Smooth muscle cell (in vitro differentiated cells): ENCODE data around the gene CHST6. TPM values are rescaled to one million over a fixed set of nuclear protein-coding genes. Genes with fewer than 3 reads are reported as not detected.
"Not testable (repeated sequence)": the region's sequence is repeated elsewhere in the genome, so short reads cannot be mapped to it uniquely, and the experiment has no call there.

Experiments used
- DNase-seq: peaks from one replicate; lab custom pipeline; 2025; ENCODE audit not compliant: unreplicated experiment; lab: John Stamatoyannopoulos, UW
- H2AFZ ChIP-seq: fragments of 200-600 bp; sonication (generic); 2 replicates; pipeline ENCODE4 v1.6.0; 2016; ENCODE audit warnings: antibody characterized with exemption, low read depth, mild to moderate bottlenecking
- H3F3A ChIP-seq: fragments of 200-600 bp; sonication (generic); 2 replicates; pipeline ENCODE4 v1.6.0; 2017; ENCODE audit warnings: antibody characterized with exemption, low read depth
- H3K27ac ChIP-seq: fragments of 200-600 bp; sonication (generic); 2 replicates; pipeline ENCODE4 v1.5.1; 2016; ENCODE audit warnings: low read depth, mild to moderate bottlenecking
- H3K27me3 ChIP-seq: fragments of 200-600 bp; sonication (generic); 2 replicates; pipeline ENCODE4 v1.6.1; 2016; ENCODE audit warnings: low read depth, mild to moderate bottlenecking
- H3K36me3 ChIP-seq: fragments of 200-600 bp; sonication (generic); 2 replicates; pipeline ENCODE4 v1.5.1; 2016; ENCODE audit warnings: low read depth
- H3K4me1 ChIP-seq: fragments of 200-600 bp; sonication (generic); 2 replicates; pipeline ENCODE4 v1.5.1; 2016; ENCODE audit warnings: low read depth
- H3K4me2 ChIP-seq: fragments of 200-600 bp; sonication (generic); 2 replicates; pipeline ENCODE4 v1.6.0; 2016; ENCODE audit warnings: mild to moderate bottlenecking
- H3K4me3 ChIP-seq: fragments of 200-600 bp; sonication (generic); 2 replicates; pipeline ENCODE4 v1.5.1; 2016; ENCODE audit warnings: mild to moderate bottlenecking
- H3K79me2 ChIP-seq: fragments of 200-600 bp; sonication (generic); 2 replicates; pipeline ENCODE4 v1.6.0; 2016; ENCODE audit warnings: low read depth, mild to moderate bottlenecking
- H3K9ac ChIP-seq: fragments of 200-600 bp; sonication (generic); 2 replicates; pipeline ENCODE4 v1.6.0; 2016; ENCODE audit warnings: low read depth
- H3K9me3 ChIP-seq: fragments of 200-600 bp; sonication (generic); replicated peaks from 2 replicates; pipeline ENCODE4 v1.5.1; 2016; ENCODE audit warnings: low read depth
- H4K20me1 ChIP-seq: fragments of 200-600 bp; sonication (generic); 2 replicates; pipeline ENCODE4 v1.6.0; 2016; ENCODE audit warnings: low read depth
- WGBS: methylation state at CpG from one replicate; pipeline ENCODE4 v1.1.7; 2016; ENCODE audit warnings: low lambda C conversion rate; 5-methylcytosine and 5-hydroxymethylcytosine counted together
- polyA plus RNA-seq: library from polyadenylated mRNA; unstranded; fragments of >200 nt; fragmentation: Nextera tagmentation; extraction: Ambion mirVana; gene quantifications from 2 replicates; pipeline ENCODE4 v1.2.1, GENCODE V29; 2016
- total RNA-seq: library from RNA; depleted of rRNA; stranded (reverse); fragments of >200 nt; gene quantifications from 2 replicates; pipeline ENCODE4 v1.2.3, GENCODE V29; 2014
- TF ChIP-seq, protein P1 (sequence below): fragments of 200-600 bp; sonication (generic); IDR thresholded peaks from 2 replicates; pipeline ENCODE4 v1.5.1; 2017; ENCODE audit warnings: borderline replicate concordance, mild to moderate bottlenecking, antibody characterized with exemption; ENCODE audit not compliant: insufficient read depth, poor library complexity, severe bottlenecking

The CHST6 gene
- 2.0 and 8.3 TPM in 2 replicates for total RNA-seq
- polyA plus RNA-seq: 1.6 and 2.6 TPM in 2 replicates

DNA sequence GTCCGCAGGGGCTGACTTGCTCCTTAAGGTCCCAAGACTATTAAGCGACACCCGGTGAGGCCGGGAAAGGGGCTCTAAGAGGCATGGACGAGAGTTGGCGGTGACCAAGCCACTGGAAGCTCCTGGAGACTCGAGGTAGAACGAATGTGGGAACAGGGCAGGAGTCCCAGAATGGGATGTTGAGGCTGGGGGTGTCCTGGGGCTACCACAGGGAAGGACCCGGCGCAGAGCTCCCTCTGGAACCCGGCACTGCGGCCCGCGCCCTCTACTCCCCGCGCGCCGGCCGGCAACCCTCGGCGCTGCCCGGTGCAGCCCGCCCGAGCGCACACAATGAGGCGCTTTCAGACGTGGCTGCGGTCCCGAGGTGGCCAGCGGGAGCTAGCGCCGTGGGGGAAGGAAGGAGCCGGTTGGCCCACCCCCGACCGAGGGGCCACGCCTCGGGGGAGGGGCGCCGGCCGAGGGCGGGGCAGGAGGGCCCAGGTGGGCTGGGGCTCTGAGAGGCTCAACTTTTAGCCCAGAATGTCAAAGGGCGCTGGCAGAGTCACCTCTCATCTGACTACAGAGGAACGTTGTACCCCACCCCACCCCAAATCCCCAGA, at the start of gene CHST6:
Gene CHST6 (minus strand): TSS at position 366 of the 599 bp plus-strand sequence. CDS start 15,613 bp downstream, outside the sequence.
- H3K4me3 ChIP-seq: peak within 1 kb of the TSS; percentile 62
- no peaks in the 10 kb centered on the region for H3K9me3 ChIP-seq
- H2AFZ ChIP-seq: peak within 1 kb of the TSS; percentile 98
- H3F3A ChIP-seq: no peaks in the 10 kb centered on the region
- no peaks in the 10 kb centered on the region for H3K79me2 ChIP-seq
- no peak within 1 kb of the TSS for H3K27ac ChIP-seq
- DNase-seq: no peak
- WGBS: 5% methylated on average over 30 of the region's 43 CpGs
- H4K20me1 ChIP-seq: no peaks in the 10 kb centered on the region
- H3K36me3 ChIP-seq: no peaks in the 10 kb centered on the region
- H3K4me1 ChIP-seq: peaks cover 5% of the 10 kb centered on the region
- peak within 1 kb of the TSS; percentile 98 for H3K4me2 ChIP-seq
- peaks cover 4% of the 10 kb centered on the region for H3K27me3 ChIP-seq
- H3K9ac ChIP-seq: no peak within 1 kb of the TSS
- TF ChIP-seq, protein P1, sequence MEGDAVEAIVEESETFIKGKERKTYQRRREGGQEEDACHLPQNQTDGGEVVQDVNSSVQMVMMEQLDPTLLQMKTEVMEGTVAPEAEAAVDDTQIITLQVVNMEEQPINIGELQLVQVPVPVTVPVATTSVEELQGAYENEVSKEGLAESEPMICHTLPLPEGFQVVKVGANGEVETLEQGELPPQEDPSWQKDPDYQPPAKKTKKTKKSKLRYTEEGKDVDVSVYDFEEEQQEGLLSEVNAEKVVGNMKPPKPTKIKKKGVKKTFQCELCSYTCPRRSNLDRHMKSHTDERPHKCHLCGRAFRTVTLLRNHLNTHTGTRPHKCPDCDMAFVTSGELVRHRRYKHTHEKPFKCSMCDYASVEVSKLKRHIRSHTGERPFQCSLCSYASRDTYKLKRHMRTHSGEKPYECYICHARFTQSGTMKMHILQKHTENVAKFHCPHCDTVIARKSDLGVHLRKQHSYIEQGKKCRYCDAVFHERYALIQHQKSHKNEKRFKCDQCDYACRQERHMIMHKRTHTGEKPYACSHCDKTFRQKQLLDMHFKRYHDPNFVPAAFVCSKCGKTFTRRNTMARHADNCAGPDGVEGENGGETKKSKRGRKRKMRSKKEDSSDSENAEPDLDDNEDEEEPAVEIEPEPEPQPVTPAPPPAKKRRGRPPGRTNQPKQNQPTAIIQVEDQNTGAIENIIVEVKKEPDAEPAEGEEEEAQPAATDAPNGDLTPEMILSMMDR: no peak

DNA sequence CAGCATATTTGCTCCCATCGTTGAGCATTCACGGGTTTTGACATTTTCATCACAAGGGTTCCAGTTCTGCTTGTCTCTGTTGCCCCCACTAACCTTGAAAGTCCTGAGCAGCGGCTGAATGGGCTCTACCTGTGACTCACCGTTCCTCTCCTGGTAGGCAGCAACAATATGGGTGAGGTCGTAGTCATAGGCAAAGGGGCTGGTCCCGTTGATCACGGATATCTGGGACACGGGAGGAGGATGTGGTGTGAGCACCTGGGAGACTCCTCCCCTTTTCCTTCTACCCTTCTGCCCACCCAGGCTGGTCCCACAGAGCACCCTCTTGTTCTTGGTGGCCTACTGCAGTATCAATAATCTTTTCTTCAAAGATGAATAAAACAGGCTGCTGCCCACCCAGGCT, 47.2 kb upstream of the CHST6 start:
- not testable (repeated sequence) for H3K4me1 ChIP-seq, H4K20me1 ChIP-seq, H3K4me3 ChIP-seq, H3F3A ChIP-seq, DNase-seq, H3K27ac ChIP-seq, H3K27me3 ChIP-seq, H3K79me2 ChIP-seq, H3K36me3 ChIP-seq, H2AFZ ChIP-seq, H3K4me2 ChIP-seq, H3K9ac ChIP-seq, H3K9me3 ChIP-seq
- 91% methylated on average over 8 of the region's 8 CpGs for WGBS

DNA sequence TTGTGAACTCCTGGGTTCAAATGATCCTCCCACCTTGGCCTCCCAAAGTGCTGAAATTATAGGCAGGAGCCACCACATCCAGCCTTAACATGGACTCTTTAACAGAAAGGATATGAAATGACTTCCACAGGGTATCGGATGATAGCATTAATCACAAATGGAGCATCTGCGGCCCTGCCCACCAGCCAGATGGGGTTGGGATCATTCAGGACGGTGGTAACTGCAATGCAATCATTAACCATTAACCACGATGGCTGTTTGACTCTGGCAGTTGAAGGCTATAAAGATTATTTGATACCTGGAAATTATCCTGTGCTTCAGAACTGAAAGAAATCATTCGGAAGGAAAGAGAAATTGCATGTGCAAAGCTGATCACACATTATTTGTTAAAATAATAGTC, 46.0 kb upstream of the CHST6 start:
- Histone ChIP-seq H3K27me3 (no peaks in the 10 kb centered on the region), H4K20me1 (no peaks in the 10 kb centered on the region), H3K9me3 (no peaks in the 10 kb centered on the region), H3K27ac (no peak overlapping the region), H3K9ac (no peak overlapping the region), H3K4me1 (no peaks in the 10 kb centered on the region), H3K4me3 (no peak overlapping the region), H3K79me2 (no peaks in the 10 kb centered on the region), H3K36me3 (no peaks in the 10 kb centered on the region), H3K4me2 (no peak overlapping the region), H3F3A (no peaks in the 10 kb centered on the region), H2AFZ (no peak overlapping the region)
- DNase-seq: no peak
- WGBS: 85% methylated on average over 5 of the region's 5 CpGs
- TF ChIP-seq, protein P1: no peak

DNA sequence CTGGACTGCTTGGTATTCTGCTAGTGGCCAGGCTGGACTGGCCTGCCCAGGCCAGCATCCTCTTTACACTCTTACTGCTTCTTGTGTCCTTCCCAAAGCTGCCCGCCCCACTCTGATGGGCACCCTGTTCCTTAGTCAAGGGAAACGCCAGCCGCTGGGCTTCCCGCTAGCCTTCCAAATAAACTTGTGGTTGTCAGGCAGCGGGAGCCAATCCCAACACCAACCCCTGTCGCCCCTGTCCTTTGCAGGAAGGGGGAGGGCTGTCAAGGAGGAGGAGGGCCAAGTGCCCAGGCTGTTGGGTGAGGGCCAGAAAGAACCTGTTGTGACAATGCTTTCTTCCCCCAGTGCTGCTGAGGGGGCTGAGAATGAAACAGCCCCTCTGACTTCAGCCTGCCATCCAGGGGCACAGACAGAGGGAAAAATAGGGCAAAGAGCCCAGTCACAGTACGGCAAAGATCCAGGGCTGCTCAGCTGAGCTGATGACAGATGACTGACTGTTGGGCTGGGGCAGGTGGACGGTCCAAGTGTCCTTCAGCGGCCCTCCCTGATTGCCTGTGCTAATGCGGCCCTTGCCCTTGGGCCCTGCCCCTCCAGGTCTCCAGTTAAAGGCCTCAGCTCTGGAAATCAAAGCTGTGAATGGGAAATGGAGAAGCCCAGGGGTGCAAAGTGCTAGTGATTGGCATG, 43.8 kb upstream of the CHST6 start:
- 92% methylated on average over 8 of the region's 10 CpGs for WGBS
- H2AFZ ChIP-seq, H3K9me3 ChIP-seq, H3K9ac ChIP-seq, H3K79me2 ChIP-seq, DNase-seq, H3K27ac ChIP-seq, H4K20me1 ChIP-seq, H3F3A ChIP-seq, H3K4me3 ChIP-seq, H3K4me1 ChIP-seq, H3K36me3 ChIP-seq, H3K4me2 ChIP-seq, H3K27me3 ChIP-seq: not testable (repeated sequence)
